SK-N-SH treated with all-trans-retinoic acid at 6 μM for 48 hours (cell line): Measurements from ENCODE around the gene LIFR.

Experiments used
- ARNTL ChIP-seq: fragments of 450-650 bp; formaldehyde crosslinking; IDR thresholded peaks from 2 replicates; pipeline ENCODE4 v1.5.0; 2020; ENCODE audit warnings: low read depth, mild to moderate bottlenecking, moderate library complexity, borderline replicate concordance
- CSDC2 ChIP-seq: fragments of 250-450 bp; sonication (Bioruptor Pico); IDR thresholded peaks from 2 replicates; pipeline ENCODE4 v1.5.0; 2020; ENCODE audit warnings: mild to moderate bottlenecking, moderate library complexity
- ESRRG ChIP-seq: fragments of 250-450 bp; sonication (Bioruptor Pico); IDR thresholded peaks from 2 replicates; pipeline ENCODE4 v1.6.1; 2021; ENCODE audit warnings: mild to moderate bottlenecking
- TOX ChIP-seq: fragments of 250-450 bp; sonication (Bioruptor Pico); IDR thresholded peaks from 2 replicates; pipeline ENCODE4 v1.8.0; 2021; ENCODE audit warnings: mild to moderate bottlenecking, moderate library complexity, borderline replicate concordance
- ZFP3 ChIP-seq: fragments of 250-450 bp; sonication (Bioruptor Pico); IDR thresholded peaks from 2 replicates; pipeline ENCODE4 v1.5.0; 2020; ENCODE audit warnings: mild to moderate bottlenecking, moderate library complexity
- TF ChIP-seq, protein P1 (sequence below): fragments of 250-450 bp; sonication (Bioruptor Pico); IDR thresholded peaks from 2 replicates; pipeline ENCODE4 v1.5.1; 2021; ENCODE audit warnings: mild to moderate bottlenecking, moderate library complexity

DNA sequence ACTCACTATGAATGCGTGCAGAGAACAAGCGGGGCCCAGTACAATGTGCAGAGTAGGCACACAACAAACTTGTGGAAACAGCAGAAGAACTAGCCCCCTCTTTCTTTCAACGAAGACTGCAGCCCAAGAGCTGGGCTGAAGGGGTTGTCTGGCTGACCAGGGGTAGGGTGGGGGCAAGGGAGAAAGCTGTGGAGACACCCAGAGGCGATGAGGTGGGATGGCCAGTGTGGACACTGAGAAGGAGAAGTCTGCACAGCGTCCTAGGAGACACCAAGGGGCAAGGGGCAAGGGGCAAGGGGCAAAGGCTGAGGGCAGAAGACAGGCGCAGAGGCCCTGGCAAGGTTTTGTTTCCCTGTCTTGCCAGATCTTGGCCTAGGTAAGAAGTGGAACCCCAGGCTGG is 62.3 kb downstream of the LIFR start:
- TF ChIP-seq ESRRG, result no peak
- no peak for TF ChIP-seq ARNTL
- TF ChIP-seq, protein P1, sequence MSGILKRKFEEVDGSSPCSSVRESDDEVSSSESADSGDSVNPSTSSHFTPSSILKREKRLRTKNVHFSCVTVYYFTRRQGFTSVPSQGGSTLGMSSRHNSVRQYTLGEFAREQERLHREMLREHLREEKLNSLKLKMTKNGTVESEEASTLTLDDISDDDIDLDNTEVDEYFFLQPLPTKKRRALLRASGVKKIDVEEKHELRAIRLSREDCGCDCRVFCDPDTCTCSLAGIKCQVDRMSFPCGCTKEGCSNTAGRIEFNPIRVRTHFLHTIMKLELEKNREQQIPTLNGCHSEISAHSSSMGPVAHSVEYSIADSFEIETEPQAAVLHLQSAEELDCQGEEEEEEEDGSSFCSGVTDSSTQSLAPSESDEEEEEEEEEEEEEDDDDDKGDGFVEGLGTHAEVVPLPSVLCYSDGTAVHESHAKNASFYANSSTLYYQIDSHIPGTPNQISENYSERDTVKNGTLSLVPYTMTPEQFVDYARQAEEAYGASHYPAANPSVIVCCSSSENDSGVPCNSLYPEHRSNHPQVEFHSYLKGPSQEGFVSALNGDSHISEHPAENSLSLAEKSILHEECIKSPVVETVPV (CRISPR knock-in tag), result no peak
- TF ChIP-seq CSDC2 (CRISPR knock-in tag), result no peak
- TF ChIP-seq TOX (CRISPR knock-in tag), result no peak
- TF ChIP-seq ZFP3 (CRISPR knock-in tag), result no peak
